ENCODE data around the gene MAP1LC3B2.
A peak's percentile ranks its signal among the peaks of the same experiment; 100 is the strongest.

DNA sequence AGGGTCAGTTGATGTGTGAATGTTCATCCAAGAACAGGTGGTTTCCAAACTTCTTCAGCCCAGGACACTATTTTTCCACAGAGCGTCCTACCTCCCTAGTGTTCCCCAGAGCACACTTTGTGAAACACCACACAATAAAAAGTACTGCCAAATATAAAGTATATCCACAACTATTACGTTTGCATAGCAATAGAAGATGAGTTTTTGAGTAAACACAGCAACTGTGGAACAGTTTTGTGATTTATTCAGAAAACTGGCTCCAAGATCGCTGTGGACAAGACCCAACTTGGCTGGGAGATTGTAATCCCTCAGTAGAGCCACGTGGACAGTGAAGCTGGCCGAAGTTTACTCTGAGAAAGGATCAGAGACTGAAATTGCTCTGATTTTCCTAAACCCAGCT lies 14.5 kb upstream of the MAP1LC3B2 start:
- TF ChIP-seq, protein P1, sequence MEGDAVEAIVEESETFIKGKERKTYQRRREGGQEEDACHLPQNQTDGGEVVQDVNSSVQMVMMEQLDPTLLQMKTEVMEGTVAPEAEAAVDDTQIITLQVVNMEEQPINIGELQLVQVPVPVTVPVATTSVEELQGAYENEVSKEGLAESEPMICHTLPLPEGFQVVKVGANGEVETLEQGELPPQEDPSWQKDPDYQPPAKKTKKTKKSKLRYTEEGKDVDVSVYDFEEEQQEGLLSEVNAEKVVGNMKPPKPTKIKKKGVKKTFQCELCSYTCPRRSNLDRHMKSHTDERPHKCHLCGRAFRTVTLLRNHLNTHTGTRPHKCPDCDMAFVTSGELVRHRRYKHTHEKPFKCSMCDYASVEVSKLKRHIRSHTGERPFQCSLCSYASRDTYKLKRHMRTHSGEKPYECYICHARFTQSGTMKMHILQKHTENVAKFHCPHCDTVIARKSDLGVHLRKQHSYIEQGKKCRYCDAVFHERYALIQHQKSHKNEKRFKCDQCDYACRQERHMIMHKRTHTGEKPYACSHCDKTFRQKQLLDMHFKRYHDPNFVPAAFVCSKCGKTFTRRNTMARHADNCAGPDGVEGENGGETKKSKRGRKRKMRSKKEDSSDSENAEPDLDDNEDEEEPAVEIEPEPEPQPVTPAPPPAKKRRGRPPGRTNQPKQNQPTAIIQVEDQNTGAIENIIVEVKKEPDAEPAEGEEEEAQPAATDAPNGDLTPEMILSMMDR (IDR thresholded peaks at IDR 0.05) = no peak
- TF ChIP-seq POLR2AphosphoS5 (IDR thresholded peaks at IDR 0.05) (peak; percentile 84), POLR2A (IDR thresholded peaks at IDR 0.05) (no peak), EP300 (IDR thresholded peaks at IDR 0.05) (no peak)

All from gastroesophageal sphincter (tissue), 3 donors.